COLO668 (cell line): ENCODE measurements around the gene POLD1.
"Not testable (repeated sequence)": the region's sequence is repeated elsewhere in the genome, so short reads cannot be mapped to it uniquely, and the experiment has no call there.

Experiments
- DNase-seq: peaks from one replicate; lab custom pipeline; 2025; ENCODE audit not compliant: unreplicated experiment; lab: John Stamatoyannopoulos, UW

POLD1 gene

DNA sequence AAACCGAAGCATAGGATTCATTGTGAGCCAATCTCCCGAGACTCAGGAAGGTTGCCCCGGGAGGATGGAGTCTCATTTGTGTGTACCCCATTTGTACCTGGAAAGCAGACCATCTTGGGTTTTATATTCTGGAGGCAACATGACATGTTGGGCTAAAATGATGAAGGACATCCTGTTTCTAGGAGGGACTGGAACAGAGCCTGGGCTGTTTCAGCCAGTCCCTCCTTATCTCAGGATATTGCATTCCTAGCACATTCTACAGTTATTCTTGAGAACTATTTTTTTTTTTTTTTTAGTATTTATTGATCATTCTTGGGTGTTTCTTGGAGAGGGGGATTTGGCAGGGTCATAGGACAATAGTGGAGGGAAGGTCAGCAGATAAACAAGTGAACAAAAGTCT, 6.1 kb downstream of the POLD1 start:
- DNase-seq: not testable (repeated sequence)

DNA sequence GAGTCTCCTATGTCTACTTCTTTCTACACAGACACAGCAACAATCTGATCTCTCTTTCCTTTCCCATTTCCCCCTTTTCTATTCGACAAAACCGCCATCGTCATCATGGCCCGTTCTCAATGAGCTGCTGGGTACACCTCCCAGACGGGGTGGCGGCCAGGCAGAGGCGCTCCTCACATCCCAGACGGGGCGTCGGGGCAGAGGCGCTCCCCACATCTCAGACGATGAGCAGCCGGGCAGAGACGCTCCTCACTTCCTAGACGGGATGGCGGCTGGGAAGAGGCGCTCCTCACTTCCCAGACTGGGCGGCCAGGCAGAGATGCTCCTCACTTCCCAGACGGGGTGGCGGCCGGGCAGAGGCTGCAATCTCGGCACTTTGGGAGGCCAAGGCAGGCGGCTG, 6.8 kb downstream of the POLD1 start:
- DNase-seq: not testable (repeated sequence)

GRCh38 chr19:50392759-50393158, 8.6 kb downstream of the POLD1 start:
- DNase-seq: no peak

DNA sequence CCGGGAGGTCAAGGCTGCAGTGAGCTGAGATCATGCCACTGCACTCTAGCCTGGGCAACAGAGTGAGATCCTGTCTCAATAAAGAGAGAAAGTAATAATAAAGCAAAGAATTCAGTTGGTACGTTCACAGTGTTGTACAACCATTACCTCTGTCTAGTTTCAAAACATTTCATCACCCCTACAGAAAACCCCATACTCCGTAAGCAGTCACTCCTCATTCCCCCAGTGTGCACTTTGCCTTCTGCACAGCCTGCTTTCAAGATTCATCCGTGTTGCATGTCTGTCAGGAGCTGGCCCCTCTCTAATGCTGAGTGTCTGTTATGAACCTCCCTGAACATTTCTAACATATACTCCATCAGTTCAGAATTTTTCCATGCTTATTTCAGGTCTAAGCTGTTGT, 9.4 kb downstream of the POLD1 start:
- DNase-seq: no peak

- DNase-seq: no peak
These were observed 9.9 kb downstream of the POLD1 start for GRCh38 chr19:50394017-50394416.

DNA sequence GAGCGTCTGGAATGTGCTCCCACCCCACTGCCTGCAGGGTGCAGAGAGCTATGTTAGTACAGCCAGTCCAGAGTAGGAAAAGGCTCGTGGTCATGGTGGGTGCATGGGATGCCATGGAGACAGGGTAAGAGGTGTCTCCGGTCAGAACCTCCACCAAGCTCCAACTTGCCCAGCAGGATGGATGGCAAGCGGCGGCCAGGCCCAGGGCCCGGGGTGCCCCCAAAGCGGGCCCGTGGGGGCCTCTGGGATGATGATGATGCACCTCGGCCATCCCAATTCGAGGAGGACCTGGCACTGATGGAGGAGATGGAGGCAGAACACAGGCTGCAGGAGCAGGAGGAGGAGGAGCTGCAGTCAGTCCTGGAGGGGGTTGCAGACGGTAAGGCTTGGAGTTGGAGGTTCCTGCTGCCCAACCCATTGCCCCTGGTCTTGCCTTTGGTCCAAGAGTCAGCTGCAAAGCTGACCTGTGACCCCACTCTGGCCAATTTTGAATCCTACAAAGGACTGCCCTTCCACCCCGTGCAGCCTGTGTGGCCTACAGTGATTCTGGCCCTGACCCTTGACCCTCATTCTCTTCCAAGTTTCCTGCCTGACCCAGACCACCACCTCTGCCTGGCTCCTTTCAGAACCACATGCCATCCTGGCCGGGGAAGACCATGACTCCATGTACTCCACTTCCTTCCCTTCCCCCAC, 14.7 kb downstream of the POLD1 start:
- no peak for DNase-seq

DNA sequence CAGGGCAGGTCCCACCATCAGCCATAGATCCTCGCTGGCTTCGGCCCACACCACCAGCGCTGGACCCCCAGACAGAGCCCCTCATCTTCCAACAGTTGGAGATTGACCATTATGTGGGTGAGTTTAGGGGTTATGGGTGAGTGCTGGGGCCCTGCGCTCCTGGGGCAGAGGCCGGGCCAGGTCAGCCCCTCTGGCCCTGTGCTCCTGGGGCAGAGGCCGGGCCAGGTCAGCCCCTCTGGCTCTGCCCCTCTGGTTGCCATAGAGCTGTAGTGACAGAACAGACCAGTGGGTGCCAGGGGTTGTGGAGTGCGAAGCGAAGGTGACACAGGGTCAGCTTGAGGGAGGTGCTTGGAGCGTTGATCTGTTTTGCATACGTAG, 15.2 kb downstream of the POLD1 start:
- DNase-seq: no peak

DNA sequence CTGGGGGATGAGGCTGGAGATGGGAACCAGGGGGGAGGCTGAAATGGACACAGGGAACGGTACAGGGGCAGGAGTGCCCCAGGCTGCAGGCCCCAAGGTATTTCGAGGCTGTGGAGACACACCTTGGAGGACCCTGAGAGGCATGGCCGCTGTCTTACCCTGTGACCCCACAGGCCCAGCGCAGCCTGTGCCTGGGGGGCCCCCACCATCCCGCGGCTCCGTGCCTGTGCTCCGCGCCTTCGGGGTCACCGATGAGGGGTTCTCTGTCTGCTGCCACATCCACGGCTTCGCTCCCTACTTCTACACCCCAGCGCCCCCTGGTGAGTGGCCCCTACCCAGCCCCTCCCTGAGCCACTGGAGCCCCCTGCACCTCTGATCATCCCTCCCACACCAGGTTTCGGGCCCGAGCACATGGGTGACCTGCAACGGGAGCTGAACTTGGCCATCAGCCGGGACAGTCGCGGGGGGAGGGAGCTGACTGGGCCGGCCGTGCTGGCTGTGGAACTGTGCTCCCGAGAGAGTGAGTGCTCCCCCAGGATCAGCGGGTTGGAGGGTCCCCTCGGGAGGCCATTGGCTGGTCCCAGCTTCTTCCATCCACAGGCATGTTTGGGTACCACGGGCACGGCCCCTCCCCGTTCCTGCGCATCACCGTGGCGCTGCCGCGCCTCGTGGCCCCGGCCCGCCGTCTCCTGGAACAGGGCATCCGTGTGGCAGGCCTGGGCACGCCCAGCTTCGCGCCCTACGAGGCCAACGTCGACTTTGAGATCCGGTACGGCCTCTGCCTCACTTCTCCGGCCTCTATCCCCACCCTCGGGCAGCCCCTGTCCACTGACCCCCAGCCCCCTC, 17.7 kb downstream of the POLD1 start:
- no peak for DNase-seq

GRCh38 chr19:50402544-50403301, 18.6 kb downstream of the POLD1 start:
- no peak for DNase-seq

- DNase-seq: no peak
These were observed 22.1 kb downstream of the POLD1 start for GRCh38 chr19:50406156-50406820.

GRCh38 chr19:50406829-50407228, 22.7 kb downstream of the POLD1 start:
- DNase-seq: no peak

- DNase-seq: no peak
These were observed 25.2 kb downstream of the POLD1 start for GRCh38 chr19:50409347-50409746.

GRCh38 chr19:50410109-50410508, 26.0 kb downstream of the POLD1 start:
- DNase-seq: no peak

DNA sequence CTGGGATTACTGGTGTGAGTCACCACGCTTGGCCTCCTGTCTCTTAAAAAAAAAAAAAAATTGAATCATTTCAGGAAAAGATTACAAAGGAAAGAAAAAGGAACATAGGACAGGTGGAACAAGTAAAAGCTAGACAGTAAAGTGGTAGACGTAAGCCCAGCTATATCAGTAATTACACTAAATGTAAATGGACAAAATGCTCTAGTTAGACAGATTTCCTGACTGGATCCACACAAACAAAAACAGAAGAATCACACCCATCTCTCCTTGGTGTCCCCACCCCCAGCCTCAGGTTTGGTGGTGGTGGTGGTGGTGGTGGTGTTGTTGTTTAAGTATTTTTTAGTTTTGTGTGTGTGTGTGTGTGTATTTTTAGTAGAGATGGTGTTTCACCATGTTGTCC, 28.3 kb downstream of the POLD1 start:
- DNase-seq: no peak

- DNase-seq: no peak
These were observed 28.9 kb downstream of the POLD1 start for GRCh38 chr19:50413096-50413495.

- no peak for DNase-seq
These were observed 29.4 kb downstream of the POLD1 start for GRCh38 chr19:50413531-50413930.

GRCh38 chr19:50414864-50415660, 30.9 kb downstream of the POLD1 start:
- DNase-seq: peak; percentile 59

DNA sequence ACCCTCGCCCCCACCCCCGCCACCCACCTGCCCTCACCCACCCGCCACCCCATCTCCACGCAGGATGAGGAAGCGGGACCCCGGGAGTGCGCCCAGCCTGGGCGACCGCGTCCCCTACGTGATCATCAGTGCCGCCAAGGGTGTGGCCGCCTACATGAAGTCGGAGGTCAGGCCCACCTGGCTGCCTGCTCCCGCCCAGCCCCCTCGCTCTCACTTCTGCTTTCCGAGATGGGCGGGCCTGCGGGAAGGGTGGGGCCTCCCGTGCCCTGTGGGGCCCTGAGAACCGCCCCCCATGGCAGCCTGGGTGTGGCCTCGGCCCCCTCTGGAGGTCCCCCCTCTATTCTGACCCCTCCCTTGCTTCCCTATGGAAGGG, 31.5 kb downstream of the POLD1 start:
- DNase-seq: no peak

- DNase-seq: no peak
These were observed 32.2 kb downstream of the POLD1 start for GRCh38 chr19:50416034-50416977.
